D721Med (cell line): Measurements from ENCODE around the gene SOX30.

Source experiments
- DNase-seq: peaks from one replicate; pipeline ENCODE4 v3.0.0; 2011; ENCODE audit warnings: low spot score; ENCODE audit not compliant: insufficient read length
- FAIRE-seq: peaks from 2 replicates; lab custom pipeline; 2011; peaks lifted over from hg19 to GRCh38; lab: Jason Lieb, UNC
- TF ChIP-seq, protein P1 (sequence below): IDR thresholded peaks from 2 replicates; pipeline ENCODE4 v1.5.1; 2012; ENCODE audit warnings: mild to moderate bottlenecking, control low read depth; ENCODE audit not compliant: insufficient read depth; ENCODE audit errors: missing control alignments

The SOX30 gene

DNA sequence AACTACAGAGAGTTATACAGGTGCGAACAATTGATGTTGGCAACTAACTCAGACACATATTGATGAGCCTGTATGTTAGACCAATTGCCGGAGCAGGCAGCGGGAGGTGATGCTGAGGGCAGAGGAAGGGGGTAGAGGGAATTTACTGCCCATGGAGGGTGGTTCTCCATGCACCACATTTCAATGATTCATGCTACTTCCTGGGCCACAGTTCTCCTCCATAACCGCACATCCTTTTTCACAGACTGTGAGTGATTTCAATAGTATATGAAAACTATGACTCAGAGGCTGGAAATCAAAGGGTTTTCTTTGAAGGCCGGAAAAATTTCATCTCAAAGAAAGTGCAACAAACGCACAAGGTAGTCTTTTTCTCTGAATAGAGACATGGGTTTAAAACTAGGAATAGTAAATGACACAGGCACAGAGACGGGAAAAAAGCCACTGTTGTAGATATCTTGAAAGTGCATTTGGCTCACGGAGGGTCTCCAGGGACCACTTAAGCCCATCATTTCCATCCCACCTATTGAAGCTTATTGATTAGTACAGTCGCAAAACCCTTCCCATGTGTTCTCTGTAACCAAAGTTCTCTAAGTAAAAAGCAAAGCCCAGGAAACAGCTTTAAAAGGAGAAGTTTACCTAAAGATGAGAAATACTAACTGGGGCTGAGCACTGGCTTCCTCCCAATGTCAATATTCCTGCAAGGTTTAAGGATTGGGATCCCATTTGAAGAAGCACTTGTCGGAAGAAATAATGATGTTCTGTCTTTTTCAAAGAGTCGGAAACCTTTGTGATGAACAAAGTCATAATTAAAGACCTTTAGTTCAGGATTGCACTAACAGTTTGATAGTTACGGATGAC, 48.7 kb downstream of the SOX30 start:
- FAIRE-seq (no peak), DNase-seq (no peak)
- TF ChIP-seq, protein P1, sequence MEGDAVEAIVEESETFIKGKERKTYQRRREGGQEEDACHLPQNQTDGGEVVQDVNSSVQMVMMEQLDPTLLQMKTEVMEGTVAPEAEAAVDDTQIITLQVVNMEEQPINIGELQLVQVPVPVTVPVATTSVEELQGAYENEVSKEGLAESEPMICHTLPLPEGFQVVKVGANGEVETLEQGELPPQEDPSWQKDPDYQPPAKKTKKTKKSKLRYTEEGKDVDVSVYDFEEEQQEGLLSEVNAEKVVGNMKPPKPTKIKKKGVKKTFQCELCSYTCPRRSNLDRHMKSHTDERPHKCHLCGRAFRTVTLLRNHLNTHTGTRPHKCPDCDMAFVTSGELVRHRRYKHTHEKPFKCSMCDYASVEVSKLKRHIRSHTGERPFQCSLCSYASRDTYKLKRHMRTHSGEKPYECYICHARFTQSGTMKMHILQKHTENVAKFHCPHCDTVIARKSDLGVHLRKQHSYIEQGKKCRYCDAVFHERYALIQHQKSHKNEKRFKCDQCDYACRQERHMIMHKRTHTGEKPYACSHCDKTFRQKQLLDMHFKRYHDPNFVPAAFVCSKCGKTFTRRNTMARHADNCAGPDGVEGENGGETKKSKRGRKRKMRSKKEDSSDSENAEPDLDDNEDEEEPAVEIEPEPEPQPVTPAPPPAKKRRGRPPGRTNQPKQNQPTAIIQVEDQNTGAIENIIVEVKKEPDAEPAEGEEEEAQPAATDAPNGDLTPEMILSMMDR = no peak

DNA sequence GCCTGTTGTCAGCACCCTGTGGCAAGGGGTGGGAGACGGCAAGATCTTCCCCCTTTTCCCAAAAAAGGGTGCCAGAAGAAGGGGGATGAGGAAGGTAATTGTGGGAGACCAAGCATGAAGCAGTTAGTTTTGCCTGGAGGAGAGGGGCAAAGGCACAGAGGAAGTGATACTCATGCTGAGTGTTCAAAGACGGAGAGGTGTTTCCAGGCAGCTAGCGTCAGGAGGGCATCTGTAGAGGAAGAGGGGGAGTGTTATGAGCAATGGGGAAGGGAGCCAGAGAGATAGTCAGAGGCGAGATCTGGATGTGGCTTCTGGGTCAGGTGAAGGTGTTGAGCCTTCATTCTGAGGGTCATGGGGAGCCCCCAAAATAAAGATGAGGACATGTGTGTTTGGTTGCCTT, 49.7 kb downstream of the SOX30 start:
- TF ChIP-seq, protein P1 = no peak
- no peak for DNase-seq
- no peak for FAIRE-seq

DNA sequence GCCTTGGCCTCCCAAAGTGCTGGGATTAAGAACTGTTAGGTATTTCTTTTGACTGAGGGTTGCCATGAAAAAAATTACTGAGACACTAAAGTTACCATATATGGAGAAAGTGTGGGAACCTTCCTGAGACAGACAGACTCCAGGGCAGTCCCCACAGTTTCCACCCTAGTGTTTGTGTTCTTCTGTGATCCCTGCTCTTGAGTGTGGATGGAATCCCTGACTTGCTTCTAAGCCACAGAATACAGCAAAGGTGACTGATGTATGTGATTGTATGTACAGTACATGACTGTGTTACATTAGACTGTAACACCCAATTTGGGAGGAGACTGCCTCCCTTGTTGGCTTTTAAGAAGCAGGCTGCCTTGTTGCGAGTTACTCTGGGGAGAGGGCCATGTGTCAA, 52.0 kb downstream of the SOX30 start:
- DNase-seq (no peak), FAIRE-seq (no peak)
- TF ChIP-seq, protein P1 = no peak

DNA sequence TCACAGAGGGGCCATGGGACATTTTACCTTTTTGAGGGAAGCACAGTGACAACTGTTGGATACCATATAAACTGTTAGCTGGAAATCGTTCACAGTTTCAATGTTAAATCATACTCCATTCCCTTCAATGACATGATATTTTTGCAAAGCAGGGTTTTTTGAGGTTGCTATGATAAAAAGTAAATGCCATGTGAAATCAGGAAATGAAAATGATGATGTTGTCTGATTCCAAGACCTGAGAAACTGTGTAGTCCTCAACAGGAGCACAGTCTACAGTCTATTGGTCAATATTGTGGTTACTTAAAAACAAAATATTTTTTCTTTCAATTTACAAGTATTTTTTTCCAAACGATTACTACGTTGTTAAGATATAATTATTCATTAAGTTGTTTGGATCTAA, 52.7 kb downstream of the SOX30 start:
- TF ChIP-seq, protein P1 = no peak
- no peak for FAIRE-seq
- no peak for DNase-seq

DNA sequence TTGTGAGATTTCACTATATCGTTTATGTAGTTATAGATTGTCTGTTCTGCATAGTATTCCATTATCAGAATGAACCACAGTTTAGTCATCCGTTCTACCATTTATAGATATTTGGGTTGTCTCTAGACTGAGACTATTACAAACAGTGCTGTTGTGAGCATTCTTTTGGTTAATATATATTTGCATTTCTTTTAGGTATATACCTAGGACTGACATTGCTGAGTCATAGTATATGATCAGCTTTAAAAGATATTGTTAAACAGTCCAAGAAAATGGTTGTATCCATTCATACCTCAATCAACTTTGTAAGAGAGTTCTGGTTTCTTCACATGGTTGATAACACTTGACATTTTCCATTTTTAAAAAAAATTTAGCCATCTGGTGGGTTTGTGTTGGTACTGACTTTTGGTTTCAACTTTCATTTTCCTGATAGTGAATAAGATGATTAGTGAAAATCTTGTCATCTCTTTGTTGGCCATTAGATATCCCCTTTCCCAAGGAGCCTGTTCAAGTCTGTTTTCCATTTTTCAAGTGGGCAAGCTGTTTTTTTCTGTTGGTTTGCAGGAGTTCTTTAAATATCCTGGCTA, 53.8 kb downstream of the SOX30 start:
- TF ChIP-seq, protein P1 = no peak
- DNase-seq (no peak), FAIRE-seq (no peak)

DNA sequence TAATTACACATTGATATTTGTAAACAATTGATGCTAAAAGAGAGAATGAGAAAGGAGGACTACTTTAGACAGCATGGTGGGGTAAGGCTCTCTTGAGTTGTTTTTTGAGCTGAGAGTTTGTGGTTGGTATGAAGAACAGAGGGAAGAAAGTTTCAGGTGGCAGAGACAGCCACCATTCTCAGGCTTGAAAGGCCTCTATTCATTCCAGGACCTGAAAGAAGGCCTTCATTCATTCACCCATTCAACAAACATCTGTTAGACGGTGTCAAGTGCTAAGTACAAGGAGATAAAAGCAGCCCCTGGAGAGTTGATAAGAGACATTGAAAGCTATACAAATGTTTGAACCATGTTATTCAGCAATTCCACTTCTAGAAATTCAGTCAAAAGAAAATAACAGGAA, 55.0 kb downstream of the SOX30 start:
- no peak for DNase-seq
- TF ChIP-seq, protein P1 = no peak
- no peak for FAIRE-seq

DNA sequence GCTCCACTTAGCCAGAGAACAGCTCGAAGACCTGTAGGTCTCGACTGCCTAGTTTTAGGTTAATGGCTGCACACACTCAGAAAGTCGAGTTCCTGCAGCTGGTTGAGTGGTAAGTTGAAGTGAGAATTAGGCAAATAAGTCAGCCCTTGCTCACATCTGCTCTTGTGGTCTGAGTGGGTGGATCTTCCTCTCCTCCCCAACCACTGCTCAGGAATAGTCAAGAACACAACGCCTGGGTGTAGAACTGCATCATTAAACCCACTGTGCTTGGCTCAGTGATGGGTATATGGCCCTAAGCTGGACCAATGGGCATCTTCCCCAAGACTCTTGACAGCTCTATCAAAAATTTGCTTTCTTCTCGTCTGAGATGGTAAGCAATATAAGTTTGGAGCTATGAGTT, 55.8 kb downstream of the SOX30 start:
- DNase-seq (no peak), FAIRE-seq (no peak)

More for the DNA sequence above, 55.8 kb downstream of the SOX30 start:
- TF ChIP-seq, protein P1 = no peak
